NCI-H2227 treated with DMSO at 0.1 percent for 48 hours (cell line): ENCODE data around the gene VIM.
"Not testable (repeated sequence)": the region's sequence is repeated elsewhere in the genome, so short reads cannot be mapped to it uniquely, and the experiment has no call there.

Experiments used
- DNase-seq: peaks from one replicate; lab custom pipeline; 2025; lab: John Stamatoyannopoulos, UW

The VIM gene

GRCh38 chr10:17257466-17258321 lies 29.7 kb downstream of the VIM start:
- DNase-seq = peak; percentile 6

DNA sequence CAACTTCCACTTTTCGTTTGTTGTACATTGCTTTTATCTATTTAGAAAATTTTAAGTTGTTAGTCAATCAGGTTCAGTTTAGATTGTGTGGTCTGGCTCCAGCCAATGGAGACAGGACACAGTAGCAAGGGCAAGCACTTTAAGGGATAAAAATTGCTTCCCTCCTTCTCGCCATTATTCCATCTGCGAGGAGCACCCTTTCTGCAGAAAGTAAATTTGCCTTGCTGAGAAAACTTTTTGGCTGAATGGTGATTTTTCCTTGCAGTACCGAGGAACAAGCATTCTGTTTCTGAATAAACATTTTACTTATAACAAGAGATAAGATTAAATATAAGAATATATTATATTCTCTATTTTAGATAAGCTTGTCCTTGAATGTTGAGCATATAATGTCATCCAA lies 34.5 kb downstream of the VIM start:
- no peak for DNase-seq

DNA sequence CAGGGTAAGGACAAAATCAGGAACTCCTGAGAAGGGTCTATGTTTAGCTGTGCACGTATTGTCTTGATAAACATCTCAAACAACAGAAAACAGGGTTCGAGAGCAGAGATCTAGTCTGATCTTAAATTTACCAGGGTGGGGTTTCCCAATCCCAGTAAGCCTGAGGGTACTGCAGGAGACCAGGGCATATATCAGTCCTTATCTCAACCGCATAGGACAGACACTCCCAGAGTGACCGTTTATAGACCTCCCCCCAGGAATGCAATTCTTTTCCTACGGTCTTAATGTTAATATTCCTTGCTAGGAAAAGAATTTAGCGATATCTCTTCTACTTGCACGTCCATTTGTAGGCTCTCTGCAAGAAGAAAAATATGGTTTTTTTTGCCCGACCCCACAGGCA lies 35.5 kb downstream of the VIM start:
- DNase-seq = no peak

DNA sequence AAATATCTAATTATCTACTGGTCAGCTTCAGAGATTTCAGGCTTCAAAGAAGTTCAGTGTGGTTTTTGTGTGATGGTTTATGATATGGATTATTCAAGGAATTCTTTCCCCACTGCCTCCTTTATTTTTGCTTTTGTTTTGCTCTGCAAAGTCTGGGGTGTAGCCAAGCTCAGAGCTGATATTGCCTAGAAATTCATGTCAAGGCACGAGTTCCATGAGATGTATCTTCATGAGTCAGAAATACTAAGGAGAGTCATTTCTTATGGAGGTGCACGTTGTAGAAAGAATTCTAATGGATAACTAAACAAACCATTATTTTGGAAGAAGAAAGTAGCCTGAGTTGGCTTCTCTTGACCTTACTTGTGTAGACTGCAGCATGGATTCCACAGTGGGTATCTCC lies 37.4 kb downstream of the VIM start:
- DNase-seq = no peak

DNA sequence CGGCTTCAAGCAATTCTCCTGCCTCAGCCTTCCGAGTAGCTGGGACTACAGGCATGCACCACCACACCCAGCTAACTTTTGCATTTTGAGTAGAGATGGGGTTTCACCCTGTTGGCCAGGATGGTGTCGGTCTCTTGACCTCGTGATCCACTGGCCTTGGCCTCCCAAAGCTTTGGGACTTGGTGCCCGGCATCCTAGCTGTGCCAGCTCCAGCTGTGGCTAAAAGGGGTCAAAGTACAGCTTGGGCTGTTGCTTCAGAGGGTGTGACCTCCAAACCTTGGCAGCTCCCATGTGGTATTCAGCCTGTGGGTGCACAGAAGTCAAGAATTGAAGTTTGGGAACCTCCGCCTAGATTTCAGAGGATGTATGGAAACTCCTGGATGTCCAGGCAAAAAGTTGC lies 38.5 kb downstream of the VIM start:
- DNase-seq = not testable (repeated sequence)

- DNase-seq = no peak
Observed at GRCh38 chr10:17272648-17273047, 44.6 kb downstream of the VIM start.

- DNase-seq = no peak
Observed at GRCh38 chr10:17273403-17273802, 45.4 kb downstream of the VIM start.

GRCh38 chr10:17276756-17277424 lies 48.8 kb downstream of the VIM start:
- DNase-seq = no peak

DNA sequence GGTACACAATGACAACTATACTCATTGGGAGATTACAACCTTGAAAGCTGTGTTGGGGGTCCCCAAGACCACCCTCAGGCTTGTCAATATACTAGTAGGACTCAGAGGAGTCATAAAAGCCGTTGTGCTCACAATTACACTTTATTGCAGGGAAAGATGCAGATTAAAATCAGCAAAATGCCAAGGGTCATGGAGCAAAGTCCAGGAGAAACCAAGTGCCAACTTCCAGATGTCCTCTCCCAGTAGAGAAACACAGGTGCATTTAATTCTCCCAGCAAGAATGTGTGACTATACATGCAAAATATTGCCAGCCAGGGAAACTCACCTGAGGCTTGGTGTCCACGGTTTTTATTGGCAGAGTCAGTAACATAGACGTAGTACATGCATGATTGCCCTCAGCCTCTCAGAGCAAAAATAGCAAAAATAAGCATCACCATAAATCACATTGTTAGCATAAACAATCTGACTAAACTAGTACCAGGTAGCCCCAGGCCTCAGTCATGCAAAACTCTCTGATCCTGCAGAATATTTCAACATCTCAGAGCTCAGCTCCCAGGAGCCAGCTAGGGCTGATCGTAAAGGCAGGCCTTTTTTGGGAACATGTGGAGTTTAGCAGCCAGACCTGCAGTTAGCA lies 50.7 kb downstream of the VIM start:
- DNase-seq = no peak

- DNase-seq = no peak
Observed at GRCh38 chr10:17282311-17282710, 54.3 kb downstream of the VIM start.

DNA sequence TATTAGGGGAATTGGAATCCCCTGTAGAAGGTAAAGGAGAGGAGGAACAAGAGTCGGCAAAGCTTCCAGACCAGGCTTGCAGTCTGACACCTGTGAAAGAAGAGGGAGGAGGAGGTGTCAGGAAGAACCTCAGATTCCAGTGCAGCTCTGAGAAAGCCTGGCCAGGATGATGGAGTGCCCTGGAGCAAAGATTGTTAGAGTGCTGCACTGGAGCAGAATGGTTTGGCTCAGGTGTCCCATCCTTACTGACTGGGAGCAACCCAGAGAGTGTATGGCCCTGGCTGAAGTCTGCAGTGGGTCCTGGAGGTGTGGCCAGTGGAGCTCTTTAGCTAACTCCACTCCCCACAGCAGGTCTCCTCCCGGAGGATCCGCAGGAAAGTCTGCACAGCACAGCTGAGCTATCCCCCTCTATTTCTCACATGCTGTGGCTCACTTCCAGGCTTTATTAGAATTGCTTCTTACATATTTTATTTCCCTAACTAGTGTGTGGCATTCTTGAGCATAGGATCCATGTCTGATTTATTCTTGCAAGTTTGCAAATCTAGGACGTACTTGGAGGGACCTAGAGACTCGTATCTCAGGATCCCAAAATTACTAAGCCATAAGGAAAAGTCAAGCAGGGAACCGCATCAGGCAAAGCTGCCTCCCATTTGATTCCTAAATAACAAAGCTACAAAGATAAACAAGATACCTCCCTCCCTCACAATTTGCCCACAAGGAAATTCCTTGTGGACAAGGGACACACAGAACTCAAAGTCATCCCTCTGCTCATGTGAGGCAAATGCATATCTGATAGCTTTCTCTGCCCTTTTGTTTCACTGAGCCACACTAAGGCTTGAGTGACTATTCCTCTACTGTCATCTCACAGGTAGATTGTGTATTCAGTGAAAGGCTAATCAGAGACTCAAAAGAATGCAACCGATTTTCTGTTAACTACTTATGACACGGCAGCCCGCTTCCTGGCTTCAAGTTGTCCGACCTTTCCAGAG lies 58.8 kb downstream of the VIM start:
- DNase-seq = no peak
